Stimulated activated CD8-positive, alpha-beta memory T cell treated with anti-CD3 and anti-CD28 coated beads, Interleukin-15, amount 100 ng/mL, for 4 hours (primary cell): ENCODE results near the gene CHMP4A.
A peak's percentile ranks its signal among the peaks of the same experiment; 100 is the strongest.

Source experiments
- DNase-seq, 2 donors: peaks; one replicate each; pipeline ENCODE4 v3.0.0-alpha.2; 2020; ENCODE audit warnings: low read depth in 2 of 2

Gene CHMP4A

DNA sequence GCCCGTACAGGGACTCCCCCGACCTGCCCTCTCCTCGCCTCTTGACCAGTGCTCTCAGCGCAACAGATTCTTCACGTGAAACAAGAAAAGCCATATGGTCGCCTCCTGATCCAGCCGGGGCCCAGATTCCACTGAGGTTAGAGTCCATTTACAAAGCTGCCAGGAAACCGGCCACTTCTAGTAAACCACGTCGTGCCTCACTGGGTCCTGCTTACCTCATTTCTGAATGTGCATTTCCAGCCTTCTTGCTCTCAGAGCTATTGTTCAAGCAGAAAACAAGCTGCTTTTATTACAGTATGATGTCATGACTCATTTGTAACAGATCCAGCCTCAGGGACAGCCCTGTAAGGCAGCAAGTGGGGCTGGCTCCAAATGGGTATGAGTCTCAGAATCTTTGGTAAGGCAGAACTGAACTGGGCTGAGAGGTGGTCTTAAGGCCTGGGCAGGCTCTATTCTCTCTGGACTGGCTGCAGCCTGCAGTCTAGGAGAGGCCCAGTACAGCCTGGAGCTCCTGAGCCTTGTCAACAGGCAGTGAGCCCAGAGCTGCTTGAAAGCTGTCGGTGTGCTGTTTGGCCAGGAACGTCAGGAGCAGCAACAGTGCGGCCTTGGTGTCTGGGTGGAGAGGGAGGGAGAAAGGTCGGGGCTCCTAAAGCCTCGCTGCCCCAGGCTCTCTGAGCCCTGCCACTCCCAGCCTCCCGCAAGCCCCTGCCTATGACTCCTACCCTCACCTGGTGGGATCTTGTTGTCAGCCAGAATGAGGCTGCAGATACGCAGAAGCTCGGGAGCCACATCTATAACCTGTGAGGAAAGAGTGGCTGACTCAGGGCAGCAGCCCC is 33.1 kb downstream of the CHMP4A start:
- no peak for DNase-seq

- no peak for DNase-seq
Observed at GRCh38 chr14:24179294-24179960, 33.9 kb downstream of the CHMP4A start.

DNA sequence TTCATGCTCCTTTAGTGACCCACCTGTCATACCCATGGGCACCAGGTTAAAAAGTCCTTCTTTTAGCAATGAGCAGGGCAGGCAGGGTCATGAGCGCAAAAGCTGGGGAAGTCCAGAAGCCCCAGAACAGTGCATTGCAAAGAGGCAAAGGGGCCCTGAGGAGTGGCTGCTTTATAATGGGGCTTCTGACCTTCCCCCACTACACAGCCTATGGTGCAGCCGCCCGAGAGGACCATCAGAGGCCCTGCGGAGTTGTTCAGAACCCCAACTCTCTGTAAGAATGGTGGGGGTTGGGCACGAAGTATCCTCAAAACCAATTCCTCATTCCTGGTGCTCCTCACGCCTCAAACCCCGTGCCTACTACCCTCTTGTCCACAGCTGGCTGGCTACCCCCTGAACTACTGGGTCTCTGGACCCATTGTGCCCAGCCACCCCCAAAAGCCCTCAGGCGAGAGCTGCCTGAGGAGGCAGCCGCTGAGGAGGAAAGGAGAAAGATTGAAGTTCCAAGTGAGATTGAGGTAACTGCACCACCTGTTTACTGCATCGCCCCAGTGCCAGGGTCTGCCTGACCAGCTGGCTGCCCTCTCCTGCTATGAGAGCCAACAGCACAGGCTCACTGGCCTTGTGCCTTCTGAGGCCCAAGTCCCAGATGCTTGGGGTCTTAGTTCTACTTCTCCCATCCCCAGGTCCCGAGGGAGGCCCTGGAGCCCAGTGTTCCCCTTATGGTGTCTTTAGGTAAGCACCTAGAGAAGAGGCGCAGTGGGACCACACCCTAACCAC is 34.7 kb downstream of the CHMP4A start:
- no peak for DNase-seq

DNA sequence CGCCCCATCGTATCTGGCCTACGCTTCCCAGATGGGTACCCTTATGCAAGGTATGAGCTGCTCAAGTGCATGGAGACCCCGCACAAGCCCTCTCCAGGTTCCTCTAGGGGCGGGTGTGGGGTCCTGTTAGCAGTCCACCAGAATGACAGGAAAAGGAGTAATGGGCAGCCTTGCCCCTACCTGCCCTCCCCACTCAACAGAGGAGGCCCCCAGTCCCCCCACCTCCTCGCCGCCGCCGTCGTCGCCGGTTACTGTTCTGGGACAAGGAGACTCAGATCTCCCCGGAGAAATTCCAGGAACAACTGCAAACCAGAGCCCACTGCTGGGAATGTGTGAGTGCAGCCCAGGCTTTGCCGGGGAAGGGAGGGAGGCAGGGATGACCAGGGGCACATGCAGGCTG is 35.4 kb downstream of the CHMP4A start:
- DNase-seq: no peak

GRCh38 chr14:24177041-24177825 is 36.1 kb downstream of the CHMP4A start:
- no peak for DNase-seq

GRCh38 chr14:24176599-24176998 is 36.7 kb downstream of the CHMP4A start:
- no peak for DNase-seq

DNA sequence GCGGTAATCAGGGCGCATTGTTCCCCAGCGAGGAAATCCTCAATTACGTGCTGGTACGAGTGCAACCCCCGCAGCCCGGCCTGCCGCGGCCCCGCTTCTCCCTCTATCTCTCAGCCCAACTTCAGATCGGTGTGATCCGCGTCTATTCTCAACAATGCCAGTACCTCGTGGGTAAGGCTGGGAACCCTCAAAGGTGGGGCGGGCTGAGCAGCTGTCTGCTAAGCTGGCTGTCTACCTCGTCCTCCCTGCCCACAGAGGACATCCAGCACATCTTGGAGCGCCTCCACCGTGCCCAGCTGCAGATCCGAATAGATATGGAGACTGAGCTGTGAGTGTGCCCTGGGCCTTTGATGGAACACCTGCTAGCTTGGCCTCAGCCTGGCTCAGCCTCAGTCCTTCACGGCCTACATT is 40.4 kb downstream of the CHMP4A start:
- no peak for DNase-seq

DNA sequence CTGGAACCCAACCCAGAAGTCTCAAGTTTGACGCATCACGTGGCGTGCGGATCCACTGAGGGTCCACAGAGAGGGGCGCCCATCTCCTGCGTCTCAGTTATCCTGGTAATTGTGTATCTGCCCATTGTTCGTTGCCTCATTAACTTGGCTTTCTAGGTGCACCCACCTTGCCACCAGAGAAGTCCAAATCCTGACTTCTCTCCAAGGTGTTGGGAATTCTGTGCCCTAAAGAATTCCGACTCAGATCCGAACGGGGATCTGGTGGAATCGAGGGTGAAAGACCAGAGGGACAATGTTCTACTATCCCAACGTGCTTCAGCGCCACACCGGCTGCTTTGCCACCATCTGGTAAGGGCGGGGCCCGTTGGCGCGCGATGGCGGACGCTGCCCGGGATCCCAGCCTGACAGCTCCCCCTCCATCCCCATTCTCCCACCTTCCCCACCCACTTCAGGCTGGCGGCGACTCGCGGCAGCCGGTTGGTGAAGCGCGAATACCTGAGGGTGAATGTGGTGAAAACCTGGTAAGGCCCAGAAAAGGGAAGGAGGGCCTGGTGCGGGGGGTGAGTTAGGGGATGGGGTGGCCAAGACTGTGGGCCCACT is 40.9 kb downstream of the CHMP4A start:
- DNase-seq: no peak

DNA sequence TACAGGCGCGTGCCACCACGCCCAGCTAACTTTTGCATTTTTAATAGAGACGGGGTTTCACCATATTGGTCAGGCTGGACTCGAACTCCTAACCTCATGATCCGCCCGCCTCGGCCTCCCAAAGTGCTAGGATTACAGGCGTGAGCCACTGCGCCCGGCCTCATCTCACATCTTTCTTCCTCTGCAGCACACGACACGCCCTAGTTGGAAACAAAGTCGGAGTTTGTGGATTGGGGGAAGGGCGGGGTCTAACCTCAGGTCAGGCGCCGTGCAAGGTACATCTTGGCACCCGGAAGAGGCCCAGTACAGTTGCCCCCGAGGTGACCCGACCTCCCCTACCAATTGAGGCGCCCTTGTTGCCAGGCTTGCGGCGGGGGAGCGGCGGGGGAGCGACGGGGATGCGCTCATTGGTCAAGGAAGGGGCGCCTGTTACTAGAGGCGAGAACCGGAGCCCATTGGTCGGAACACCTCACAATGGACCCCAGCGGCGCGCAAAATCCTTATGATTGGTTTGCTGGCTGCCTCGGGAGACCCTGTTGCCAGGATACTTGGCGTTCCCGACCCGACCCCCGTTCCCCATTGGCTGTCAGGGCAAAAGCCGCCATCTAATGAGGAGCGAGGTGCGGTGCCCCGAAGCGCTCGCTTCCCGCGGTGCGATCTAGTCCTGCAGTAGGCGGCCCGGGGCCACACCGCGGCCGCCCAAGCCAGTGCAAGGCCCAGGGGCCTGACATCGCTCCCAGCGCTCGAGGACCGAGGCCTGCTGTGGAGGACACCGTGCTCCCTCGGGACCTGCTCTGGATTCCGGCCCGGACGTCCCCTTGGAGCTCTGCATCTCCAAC is 41.6 kb downstream of the CHMP4A start, which contains the start of gene REC8:
REC8 (plus strand) TSS at position 659 of the 839 bp plus-strand sequence. CDS start 473 bp downstream, outside the sequence.
- DNase-seq: peak; percentile 41 to 43

DNA sequence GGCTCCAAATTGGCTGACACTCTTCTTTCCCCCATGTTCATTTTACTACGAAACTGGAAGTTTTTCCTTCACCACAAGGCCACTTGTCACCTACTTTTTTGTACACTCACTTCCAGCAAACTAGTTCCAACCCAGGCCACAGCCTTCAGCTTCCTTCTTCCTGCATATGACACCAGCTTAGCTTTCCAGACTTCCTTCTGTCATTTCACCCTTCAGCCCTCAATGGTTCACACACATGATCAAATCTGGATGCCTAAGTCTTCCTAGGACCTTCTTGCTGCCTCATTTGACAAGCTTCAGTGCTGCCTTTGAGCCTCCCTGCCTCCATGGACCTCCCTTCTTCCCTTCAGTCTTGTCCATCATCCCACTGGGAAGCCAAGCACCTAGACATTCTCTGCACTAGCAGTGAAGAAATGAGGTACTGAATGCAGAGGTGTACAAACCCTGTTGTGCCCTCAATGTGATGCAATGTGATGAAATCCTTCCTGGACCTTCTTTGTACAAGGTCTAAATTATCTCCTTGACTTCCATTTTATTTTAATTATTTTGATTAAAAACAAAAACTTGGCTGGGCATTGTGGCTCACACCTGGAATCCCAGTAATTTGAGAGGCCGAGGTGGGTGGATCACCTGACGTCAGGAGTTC is 45.7 kb downstream of the CHMP4A start:
- no peak for DNase-seq

DNA sequence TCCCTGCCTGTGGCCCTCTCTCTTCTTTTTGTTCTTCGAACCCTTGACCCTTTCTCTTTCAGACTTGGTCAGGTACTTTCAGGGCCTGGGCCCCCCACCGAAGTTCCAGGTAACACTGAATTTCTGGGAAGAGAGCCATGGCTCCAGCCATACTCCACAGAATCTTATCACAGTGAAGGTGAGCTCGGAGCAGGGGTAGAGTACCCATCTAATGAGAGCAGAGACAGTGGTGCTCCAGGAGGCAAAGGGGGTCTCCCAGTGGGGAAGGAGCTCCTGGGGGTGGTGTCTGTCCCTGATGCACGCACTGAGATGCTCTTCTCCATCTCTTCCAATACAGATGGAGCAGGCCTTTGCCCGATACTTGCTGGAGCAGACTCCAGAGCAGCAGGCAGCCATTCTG is 47.5 kb downstream of the CHMP4A start:
- DNase-seq: no peak

DNA sequence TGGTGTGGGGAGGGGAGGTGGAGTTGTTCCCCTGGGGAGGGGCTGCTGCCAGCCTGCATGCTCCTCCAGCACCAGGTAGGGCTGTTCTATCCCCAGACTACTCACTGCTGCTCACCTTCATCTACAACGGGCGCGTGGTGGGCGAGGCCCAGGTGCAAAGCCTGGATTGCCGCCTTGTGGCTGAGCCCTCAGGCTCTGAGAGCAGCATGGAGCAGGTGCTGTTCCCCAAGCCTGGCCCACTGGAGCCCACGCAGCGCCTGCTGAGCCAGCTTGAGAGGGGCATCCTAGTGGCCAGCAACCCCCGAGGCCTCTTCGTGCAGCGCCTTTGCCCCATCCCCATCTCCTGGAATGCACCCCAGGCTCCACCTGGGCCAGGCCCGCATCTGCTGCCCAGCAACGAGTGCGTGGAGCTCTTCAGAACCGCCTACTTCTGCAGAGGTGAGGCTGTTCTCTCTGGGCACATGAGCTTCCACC is 48.7 kb downstream of the CHMP4A start:
- DNase-seq: no peak

GRCh38 chr14:24162093-24162492 is 51.2 kb downstream of the CHMP4A start:
- DNase-seq: no peak

GRCh38 chr14:24160850-24161804 is 52.2 kb downstream of the CHMP4A start, which contains the start of gene IRF9:
IRF9 (plus strand) TSS chr14:24161265; CDS start chr14:24162145, 880 bp downstream.
- peak; percentile 90 to 92 for DNase-seq

DNA sequence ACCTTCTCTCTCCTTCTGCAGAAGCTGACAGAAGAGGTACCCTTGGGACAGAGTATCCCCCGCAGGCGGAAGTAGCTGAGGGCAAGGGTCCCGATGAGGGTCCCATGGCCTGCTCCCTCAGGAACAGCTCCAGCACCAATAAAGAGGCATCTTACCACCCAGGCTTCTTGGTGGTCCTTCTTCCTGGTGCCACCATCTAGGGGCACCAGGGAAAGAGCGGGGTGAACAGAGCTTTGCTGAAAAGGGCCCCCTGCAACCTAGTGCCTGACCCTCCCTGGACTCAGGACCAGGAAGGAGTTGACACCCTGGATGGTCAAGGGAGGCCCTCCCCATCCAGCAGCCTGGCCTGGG is 52.8 kb downstream of the CHMP4A start:
- DNase-seq: no peak

DNA sequence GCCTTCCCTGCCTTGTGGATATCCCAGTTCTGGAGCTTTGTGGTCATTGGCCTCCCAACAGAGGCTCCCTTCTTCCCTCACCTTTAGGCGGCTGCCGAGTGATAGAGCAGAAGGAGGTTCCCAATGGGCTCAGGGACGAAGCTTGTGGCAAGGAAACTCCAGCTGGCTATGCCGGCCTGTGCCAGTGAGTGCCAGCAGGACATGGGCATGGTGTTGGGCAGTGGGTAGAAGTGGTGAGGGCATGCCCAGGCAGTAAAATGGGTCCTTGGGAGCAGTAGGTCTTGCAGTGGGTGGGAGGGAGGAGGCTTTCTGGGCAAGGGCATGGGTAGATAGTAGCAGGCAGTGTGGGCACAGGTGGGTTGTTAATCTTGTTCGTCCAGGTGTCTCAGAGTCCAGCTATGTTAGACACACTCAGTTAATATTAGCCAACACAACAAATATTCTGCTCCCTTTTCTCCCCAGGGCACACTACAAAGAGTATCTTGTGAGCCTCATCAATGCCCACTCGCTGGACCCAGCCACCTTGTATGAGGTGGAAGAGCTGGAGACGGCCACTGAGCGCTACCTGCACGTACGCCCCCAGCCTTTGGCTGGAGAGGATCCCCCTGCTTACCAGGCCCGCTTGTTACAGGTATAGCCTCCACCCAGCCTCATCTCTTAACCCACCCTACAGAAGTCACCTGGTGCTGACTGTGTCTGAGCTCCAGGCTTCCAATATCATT is 53.4 kb downstream of the CHMP4A start:
- DNase-seq: no peak
